ENCODE results near the gene SPRN.
"Not testable (repeated sequence)": the region's sequence is repeated elsewhere in the genome, so short reads cannot be mapped to it uniquely, and the experiment has no call there.

The SPRN gene

GRCh38 chr10:133457100-133457841, 32.8 kb upstream of the SPRN start:
- DNase-seq (ENCODE audit: extremely low read depth in 1 of 2, low read depth in 1 of 2): no peak

GRCh38 chr10:133456041-133456951, 31.9 kb upstream of the SPRN start:
- no peak for DNase-seq (ENCODE audit: extremely low read depth in 1 of 2, low read depth in 1 of 2)

DNA sequence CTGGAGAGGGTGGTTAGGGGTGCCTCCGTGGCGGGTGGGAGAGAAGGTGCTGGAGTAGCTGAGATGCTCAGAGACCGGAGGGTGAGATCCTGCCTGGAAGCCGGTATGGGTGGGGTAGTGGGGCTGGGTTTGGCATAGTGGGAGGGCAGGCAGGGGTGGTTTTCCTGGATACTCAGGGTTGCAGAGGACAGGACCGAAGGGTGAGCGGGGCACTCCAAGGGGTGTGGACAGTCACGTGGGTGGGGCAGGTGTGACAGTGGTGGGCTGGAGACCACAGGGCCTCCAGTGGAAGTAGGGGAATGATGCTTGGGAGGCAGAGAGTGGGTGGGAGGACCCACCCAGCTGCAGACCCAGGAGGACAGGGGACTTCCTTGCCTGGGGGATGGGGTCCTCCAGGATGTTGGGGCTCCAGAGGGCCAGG, 31.2 kb upstream of the SPRN start:
- DNase-seq (ENCODE audit: extremely low read depth in 1 of 2, low read depth in 1 of 2): no peak

- DNase-seq (ENCODE audit: extremely low read depth in 1 of 2, low read depth in 1 of 2): no peak
These were observed 30.8 kb upstream of the SPRN start for GRCh38 chr10:133455196-133455595.

DNA sequence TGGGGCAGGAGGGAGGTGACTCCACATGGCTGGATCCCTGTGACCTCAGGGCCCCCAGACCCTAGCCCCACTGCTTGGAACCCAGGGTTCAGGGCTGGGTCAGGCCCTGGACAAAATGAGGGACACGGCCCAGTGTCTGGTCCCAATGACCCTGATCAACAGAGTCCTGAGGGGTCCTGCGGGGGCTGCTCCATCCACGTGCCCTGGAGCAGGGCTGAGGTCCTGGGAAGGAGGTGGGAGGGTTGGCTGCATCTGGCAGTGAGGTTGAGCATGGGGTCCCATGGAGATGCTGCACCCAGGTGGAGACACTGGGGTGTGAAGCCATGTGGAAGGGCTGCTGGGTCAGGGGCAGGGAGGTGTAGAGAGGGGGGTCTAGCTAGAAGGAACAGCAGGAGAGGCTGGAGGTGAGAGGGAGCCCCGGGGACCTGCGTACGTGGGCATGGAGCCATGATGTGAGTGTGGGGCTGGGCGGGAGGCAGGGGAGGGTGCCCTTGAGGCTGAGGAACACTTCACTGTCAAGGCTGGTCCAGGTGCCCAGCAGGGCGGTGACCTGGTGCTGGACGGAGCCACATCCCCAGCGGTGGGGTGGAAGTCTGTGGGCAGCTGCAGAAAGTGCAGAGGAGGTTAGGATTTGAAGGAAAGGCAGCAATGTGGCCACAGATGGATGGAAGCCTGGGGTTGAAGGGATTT, 29.9 kb upstream of the SPRN start:
- DNase-seq (ENCODE audit: extremely low read depth in 1 of 2, low read depth in 1 of 2): no peak

- DNase-seq (ENCODE audit: extremely low read depth in 1 of 2, low read depth in 1 of 2): no peak
These were observed 29.2 kb upstream of the SPRN start, which contains the start of gene SCART1 for GRCh38 chr10:133453516-133454203. Gene SCART1, plus strand, starts transcription at chr10:133453945. Its CDS starts 53 bp downstream, at chr10:133453998.

GRCh38 chr10:133452453-133452852, 28.0 kb upstream of the SPRN start:
- no peak for DNase-seq (ENCODE audit: extremely low read depth in 1 of 2, low read depth in 1 of 2)

GRCh38 chr10:133451346-133451745, 26.9 kb upstream of the SPRN start:
- no peak for DNase-seq (ENCODE audit: extremely low read depth in 1 of 2, low read depth in 1 of 2)

- DNase-seq (ENCODE audit: extremely low read depth in 1 of 2, low read depth in 1 of 2): no peak
These were observed 23.7 kb upstream of the SPRN start for GRCh38 chr10:133448120-133448519.

DNA sequence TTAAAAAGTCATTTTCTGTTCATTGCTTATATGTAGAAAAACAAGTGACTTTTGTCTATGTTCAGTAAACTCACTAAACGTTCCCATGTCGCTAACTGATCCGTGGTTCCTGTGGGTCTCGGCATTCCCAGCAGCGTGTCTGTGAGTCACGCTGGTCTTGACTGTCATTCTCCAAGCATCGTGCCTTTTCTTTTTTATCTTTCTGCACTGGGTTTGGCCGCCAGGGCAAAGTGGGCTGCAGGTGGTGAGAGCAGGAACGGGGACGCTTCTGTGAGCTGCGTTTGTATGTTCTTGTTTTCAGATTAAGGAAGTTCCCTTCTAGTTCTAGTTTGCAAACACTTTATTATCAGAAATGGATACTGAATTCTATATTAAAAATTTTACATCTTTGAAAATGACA, 22.6 kb upstream of the SPRN start:
- DNase-seq (ENCODE audit: extremely low read depth in 1 of 2, low read depth in 1 of 2): no peak

DNA sequence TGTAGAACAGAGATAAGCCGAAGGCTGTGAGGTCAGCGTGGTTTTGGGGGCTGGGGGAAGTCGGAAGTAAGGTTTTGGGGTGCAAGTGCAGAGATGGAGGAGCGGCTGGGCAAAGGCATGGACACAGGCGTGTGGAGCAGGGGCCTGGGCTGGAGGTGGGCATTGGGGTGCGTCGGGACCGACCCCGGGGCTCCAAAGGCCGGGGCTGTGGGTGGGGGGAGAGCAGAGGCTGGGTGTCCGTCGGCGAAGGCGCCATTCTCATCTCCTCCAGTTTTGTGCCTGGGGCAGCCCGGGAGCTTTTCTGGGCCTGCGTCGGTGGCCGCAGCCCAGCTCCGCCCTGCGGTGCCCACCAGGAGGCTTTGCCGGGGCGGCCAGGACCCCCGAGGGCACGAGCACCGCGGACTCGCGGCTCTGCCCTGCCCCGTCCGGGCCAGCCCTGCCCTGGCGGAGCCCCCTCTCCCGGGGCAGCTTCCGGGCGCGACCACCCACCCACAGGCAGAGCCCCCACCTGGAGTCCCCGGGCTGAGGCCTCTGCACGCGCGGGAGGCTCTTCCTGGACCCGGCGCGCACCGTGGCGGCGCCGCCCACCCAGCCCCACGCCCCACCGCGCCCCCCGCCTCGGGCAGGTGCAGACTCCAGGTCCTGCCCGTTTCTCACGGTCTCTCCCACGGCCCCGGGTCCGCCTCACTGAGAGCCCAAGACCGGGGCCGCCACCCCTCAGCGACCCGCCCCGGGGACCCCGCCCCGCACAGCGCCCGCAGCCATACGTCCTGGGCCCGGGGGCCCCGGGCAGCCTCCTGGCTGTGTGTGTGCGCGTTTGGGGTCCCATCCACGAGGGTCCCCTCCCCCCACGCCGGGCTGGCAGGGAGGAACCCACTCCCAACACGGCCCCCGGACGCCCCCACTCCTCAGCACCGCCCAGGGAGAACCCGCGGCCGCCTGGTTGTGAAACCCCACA, 21.6 kb upstream of the SPRN start:
- DNase-seq (ENCODE audit: extremely low read depth in 1 of 2, low read depth in 1 of 2): no peak

DNA sequence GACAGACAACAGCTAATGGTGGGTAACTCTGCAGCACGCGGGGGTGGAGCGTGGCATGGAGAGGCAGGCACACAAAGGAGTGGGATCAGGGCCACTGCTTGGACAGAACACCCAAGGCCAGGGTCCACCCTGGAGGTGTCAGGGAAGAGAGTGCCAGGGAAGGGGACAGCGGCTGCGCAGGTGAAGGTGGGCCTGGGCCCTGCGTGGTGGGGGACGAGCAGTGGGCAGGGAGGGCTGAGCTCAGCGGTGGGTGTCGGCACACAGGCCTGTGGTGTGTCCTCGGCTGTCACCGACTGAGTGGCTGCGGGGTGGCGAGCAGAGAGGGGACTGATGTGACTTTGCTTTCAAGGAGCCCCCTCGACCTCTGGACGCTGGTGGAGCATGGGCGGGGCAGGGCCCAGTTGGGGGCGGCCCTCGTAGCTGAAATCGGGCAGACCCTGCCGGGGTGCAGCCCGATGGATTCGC, 20.9 kb upstream of the SPRN start:
- DNase-seq (ENCODE audit: extremely low read depth in 1 of 2, low read depth in 1 of 2): no peak

DNA sequence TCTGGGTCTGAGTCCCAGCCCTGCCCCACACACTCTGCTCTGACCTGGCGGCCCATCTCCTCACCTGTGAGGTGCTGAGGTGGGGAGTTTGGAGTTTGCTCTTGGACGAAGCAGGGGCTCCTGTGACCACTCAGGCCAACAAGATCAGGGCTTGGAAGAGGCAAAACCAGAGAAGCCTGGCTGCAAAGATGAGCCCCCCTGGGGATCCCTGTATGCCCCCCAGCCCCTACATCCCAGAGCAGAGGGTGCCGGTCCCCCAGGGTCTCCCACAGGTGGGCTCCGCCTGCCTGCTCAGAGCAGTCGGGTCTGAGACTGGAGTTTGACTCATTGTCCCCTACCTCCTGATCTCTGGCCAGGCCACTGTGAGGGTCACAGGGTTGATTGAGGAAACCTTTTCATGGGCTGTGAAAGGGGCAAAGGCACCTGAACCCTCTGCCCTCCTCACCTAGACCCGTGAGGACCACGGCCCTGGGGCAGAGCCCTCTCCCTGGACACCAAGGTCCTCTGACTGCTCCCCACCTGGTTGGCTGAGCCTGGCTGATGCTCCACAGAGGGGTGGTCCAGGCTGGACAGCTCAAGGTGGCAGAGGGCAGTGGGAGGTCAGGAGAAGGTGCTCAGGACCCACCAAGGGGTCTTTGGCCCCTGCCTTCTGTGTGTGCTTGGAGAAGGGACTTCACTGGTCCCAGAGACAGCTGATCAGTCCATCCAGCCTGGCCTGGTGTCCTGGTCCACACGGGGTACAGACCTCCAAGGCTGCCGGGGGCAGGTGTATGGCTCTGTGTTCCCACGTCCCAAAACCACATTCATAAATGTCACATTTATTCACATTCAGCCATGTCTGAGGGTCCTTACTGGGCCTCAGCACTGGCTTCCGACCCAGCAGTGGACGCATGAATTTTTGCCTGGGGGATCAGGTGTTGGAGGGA, 20.2 kb upstream of the SPRN start:
- DNase-seq (ENCODE audit: extremely low read depth in 1 of 2, low read depth in 1 of 2): no peak

DNA sequence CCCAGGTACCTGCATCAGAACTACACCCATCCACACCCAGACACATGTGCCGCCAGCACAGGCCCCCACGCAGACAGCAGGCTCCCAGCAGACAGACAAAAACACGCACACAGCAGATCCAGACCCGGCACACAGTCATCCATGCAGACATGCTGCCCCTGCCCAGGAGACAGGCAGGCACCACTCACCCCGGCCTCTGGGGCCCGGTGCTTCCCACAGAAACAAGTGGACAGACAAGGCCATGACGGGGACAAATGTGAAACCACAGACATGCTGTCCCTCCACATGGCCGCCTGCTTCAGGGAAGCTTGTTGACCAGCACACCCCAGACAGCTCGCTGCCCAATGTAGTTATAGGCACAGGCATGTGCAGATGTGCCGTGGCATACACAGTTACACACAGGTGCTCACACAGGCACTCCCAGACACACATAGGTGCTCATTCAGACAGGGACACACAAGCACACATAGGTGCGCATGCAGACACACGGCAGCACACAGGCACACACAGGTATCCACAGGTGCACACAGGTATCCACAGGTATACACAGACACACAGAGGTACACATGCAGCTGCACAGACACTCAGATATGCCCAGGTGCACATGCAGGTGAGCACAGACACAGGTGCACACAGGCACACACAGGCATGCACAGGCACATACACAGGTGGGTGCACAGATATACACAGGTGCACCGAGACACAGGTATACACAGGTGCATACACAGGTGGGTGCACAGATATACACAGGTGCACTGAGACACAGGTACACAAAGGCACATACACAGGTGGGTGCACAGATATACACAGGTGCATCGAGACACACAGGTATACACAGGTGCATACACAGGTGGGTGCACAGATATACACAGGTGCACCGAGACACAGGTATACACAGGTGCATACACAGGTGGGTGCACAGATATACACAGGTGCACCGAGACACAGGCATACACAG, 18.8 kb upstream of the SPRN start:
- no peak for DNase-seq (ENCODE audit: extremely low read depth in 1 of 2, low read depth in 1 of 2)

GRCh38 chr10:133442191-133442966, 18.0 kb upstream of the SPRN start:
- DNase-seq (ENCODE audit: extremely low read depth in 1 of 2, low read depth in 1 of 2): no peak

DNA sequence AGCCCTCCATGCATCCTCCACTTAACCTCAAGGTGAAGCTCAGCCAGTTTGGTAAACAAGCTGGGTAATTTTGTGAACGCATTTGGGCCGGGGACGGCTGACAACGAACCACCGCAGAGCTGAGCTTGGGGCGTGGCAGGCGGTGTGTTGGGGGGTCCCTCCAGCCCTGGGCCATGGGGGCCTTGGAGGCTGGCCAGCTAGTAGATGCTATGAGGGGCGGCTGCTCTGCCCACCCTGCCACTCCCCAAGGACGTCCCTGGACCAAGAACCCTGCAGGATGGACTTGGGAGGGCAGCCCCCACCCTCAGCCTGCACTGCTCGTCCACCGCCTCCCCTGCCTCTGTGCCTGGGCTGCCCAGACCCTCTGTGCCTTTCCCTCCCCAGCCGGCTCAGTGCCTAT, 17.4 kb upstream of the SPRN start:
- DNase-seq (ENCODE audit: extremely low read depth in 1 of 2, low read depth in 1 of 2): no peak

DNA sequence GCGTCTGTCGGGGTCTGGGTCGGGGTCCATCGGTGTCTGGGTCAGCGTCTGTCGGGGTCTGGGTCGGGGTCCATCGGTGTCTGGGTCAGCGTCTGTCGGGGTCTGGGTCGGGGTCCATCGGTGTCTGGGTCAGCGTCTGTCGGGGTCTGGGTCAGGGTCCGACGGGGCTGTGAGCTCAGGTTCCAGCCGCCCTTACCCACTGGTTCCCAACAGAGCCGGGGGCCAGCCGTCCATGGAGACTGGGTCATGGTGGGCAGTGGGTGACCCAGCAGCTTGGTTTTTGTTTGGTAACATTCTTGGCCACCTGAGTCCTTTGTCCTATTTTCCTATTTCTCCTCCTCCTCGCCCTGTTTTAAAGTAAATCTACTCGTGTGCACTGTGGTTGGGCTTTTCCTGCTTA, 16.9 kb upstream of the SPRN start:
- not testable (repeated sequence) for DNase-seq (ENCODE audit: extremely low read depth in 1 of 2, low read depth in 1 of 2)

All from activated CD8-positive, alpha-beta memory T cell treated with anti-CD3 and anti-CD28 coated beads for 1 hour (primary cell).